Common myeloid progenitor, CD34-positive (primary cell): Measurements from ENCODE around the gene RSBN1L.
A peak's percentile ranks its signal among the peaks of the same experiment; 100 is the strongest.

ENCODE experiments used
- CTCF ChIA-PET: fragments of 350-600 bp; sonication (Branson Sonifier 250); formaldehyde crosslinking; loops from one replicate; lab custom pipeline; 2021; ENCODE audit warnings: antibody characterized with exemption; lab: Charles Lee
- POLR2A ChIA-PET: fragments of 350-600 bp; sonication (Branson Sonifier 250); formaldehyde crosslinking; loops from one replicate; lab custom pipeline; 2021; ENCODE audit warnings: antibody characterized with exemption; lab: Charles Lee
- DNase-seq, 3 donors: peaks; one replicate each; pipeline versions ENCODE4 v3.0.0 to v3.0.0-alpha.2; 2013
- H3K27ac ChIP-seq, 2 experiments: 1 replicate in 1 of 2; 2 replicates in 1 of 2; pipeline ENCODE4 v1.7.0; 2013; ENCODE audit warnings: inconsistent platforms in 2 of 2, low read length in 2 of 2, mild to moderate bottlenecking in 2 of 2, low read depth in 1 of 2, moderate library complexity in 1 of 2; ENCODE audit not compliant: severe bottlenecking in 2 of 2, insufficient read depth in 1 of 2, poor library complexity in 1 of 2
- H3K27me3 ChIP-seq, 5 experiments: replicated peaks in 2 of 5; 1 replicate in 3 of 5; 2 replicates in 2 of 5; pipeline versions ENCODE4 v1.6.1 to v1.7.0; 2013; ENCODE audit warnings: low read length in 4 of 5, mild to moderate bottlenecking in 2 of 5, moderate library complexity in 2 of 5, inconsistent platforms in 1 of 5; ENCODE audit not compliant: insufficient read depth in 5 of 5, control insufficient read depth in 4 of 5
- H3K36me3 ChIP-seq, 4 experiments: 1 replicate in 2 of 4; 2 replicates in 2 of 4; pipeline versions ENCODE4 v1.6.1 to v1.7.0; 2013; ENCODE audit warnings: low read length in 3 of 4, control low read depth in 1 of 4, mild to moderate bottlenecking in 1 of 4; ENCODE audit not compliant: control insufficient read depth in 4 of 4, insufficient read depth in 4 of 4
- H3K4me1 ChIP-seq, 4 experiments: 1 replicate in 3 of 4; 2 replicates in 1 of 4; pipeline versions ENCODE4 v1.6.1 to v1.7.1; 2013; ENCODE audit warnings: low read length in 3 of 4, mild to moderate bottlenecking in 3 of 4, control low read depth in 1 of 4, inconsistent platforms in 1 of 4, moderate library complexity in 1 of 4; ENCODE audit not compliant: control insufficient read depth in 4 of 4, insufficient read depth in 4 of 4; ENCODE audit errors: control extremely low read depth in 1 of 4
- H3K4me3 ChIP-seq, 7 experiments: 1 replicate in 4 of 7; 2 replicates in 3 of 7; pipeline versions ENCODE4 v1.5.1 to v1.7.0; 2013; ENCODE audit warnings: mild to moderate bottlenecking in 7 of 7, low read length in 6 of 7, moderate library complexity in 6 of 7, inconsistent platforms in 2 of 7, low read depth in 2 of 7, control low read depth in 1 of 7; ENCODE audit not compliant: insufficient read depth in 4 of 7, control insufficient read depth in 1 of 7; ENCODE audit errors: extremely low read depth in 1 of 7
- H3K9me3 ChIP-seq, 5 experiments: 1 replicate in 4 of 5; 2 replicates in 1 of 5; pipeline versions ENCODE4 v1.6.1 to v1.7.1; 2013; ENCODE audit warnings: low read length in 4 of 5, mild to moderate bottlenecking in 2 of 5, inconsistent platforms in 1 of 5, low read depth in 1 of 5, moderate library complexity in 1 of 5; ENCODE audit not compliant: control insufficient read depth in 4 of 5, insufficient read depth in 2 of 5; ENCODE audit errors: control extremely low read depth in 1 of 5
- WGBS: methylation state at CpG from one replicate; pipeline ENCODE4 v1.1.5; 2013; ENCODE audit not compliant: insufficient coverage; 5-methylcytosine and 5-hydroxymethylcytosine counted together

Gene RSBN1L

GRCh38 chr7:77827999-77828398 lies 131.7 kb downstream of the RSBN1L start:
- Histone ChIP-seq H3K9me3 (peaks cover 0 to 14% (median 6%) of the 10 kb centered on the region in 5 experiments), H3K4me1 (peaks cover 0 to 37% (median 7%) of the 10 kb centered on the region in 4 experiments), H3K36me3 (peaks cover 0 to 2% (median 0%) of the 10 kb centered on the region in 4 experiments), H3K27ac (no peak overlapping the region), H3K27me3 (no peaks in the 10 kb centered on the region), H3K4me3 (no peak overlapping the region)
- POLR2A ChIA-PET, result no interaction called here
- WGBS, result no CpG with 5 or more reads among the region's 2 CpGs
- CTCF ChIA-PET, result no interaction called here
- peak in 2 of 3 donors; percentile 50 to 70 for DNase-seq

- H3K9me3 ChIP-seq, result peaks cover 0 to 7% (median 5%) of the 10 kb centered on the region in 5 experiments
- H3K27me3 ChIP-seq, result no peaks in the 10 kb centered on the region
- no peak overlapping the region for H3K4me3 ChIP-seq
- POLR2A ChIA-PET, result interaction anchor here (0.9 kb wide), 1 partner anchor 10 kb away, joined by 3 read pairs; no protein-coding TSS in a partner anchor
- whole genome bisulfite sequencing, result 98% methylated on average over 7 of the region's 8 CpGs
- peaks cover 4 to 36% (median 13%) of the 10 kb centered on the region in 4 experiments for H3K4me1 ChIP-seq
- no peak overlapping the region for H3K27ac ChIP-seq
- CTCF ChIA-PET, result interaction anchor here (1.5 kb wide), 1 partner anchor 17 kb away, joined by 3 read pairs; no protein-coding TSS in a partner anchor
- no peak for DNase-seq
- peaks cover 0 to 2% (median 0%) of the 10 kb centered on the region in 4 experiments for H3K36me3 ChIP-seq
Measured at GRCh38 chr7:77830649-77831355, 134.5 kb downstream of the RSBN1L start.

DNA sequence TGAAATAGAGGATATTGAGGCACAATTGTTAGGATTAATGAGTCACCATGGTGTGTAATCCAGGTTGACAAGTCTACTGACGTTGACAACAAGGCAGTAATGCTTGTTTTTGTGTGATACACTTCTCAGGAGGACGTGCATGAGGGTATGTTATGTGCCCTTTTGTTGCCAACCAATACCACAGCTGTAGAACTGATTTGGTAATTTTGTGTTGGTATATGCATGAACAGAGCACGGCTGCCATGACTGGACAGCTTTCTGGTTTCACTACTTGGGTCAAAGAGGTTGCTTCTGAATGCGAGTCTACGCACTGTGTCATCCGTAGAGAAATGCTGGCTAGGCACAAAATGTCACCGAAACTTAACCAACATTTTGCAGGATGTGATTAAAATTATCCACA lies 135.2 kb downstream of the RSBN1L start:
- ChIA-PET POLR2A (interaction anchor here (0.6 to 0.9 kb wide), 2 partner anchors 9 to 21 kb away, joined by 3 to 4 read pairs; no protein-coding TSS in a partner anchor), CTCF (interaction anchor here (1.5 kb wide), 1 partner anchor 17 kb away, joined by 3 read pairs; no protein-coding TSS in a partner anchor)
- WGBS, result 97% methylated on average over 5 of the region's 7 CpGs
- Histone ChIP-seq H3K4me1 (peaks cover 4 to 36% (median 13%) of the 10 kb centered on the region in 4 experiments), H3K36me3 (peaks cover 0 to under 1% (median 0%) of the 10 kb centered on the region in 4 experiments), H3K9me3 (peaks cover 0 to 3% (median 2%) of the 10 kb centered on the region in 5 experiments), H3K4me3 (no peak overlapping the region), H3K27ac (no peak overlapping the region), H3K27me3 (no peaks in the 10 kb centered on the region)
- no peak for DNase-seq

- 86% methylated on average over 1 of the region's 1 CpG for WGBS
- Histone ChIP-seq H3K4me1 (peaks cover 4 to 36% (median 13%) of the 10 kb centered on the region in 4 experiments), H3K36me3 (no peaks in the 10 kb centered on the region), H3K9me3 (no peaks in the 10 kb centered on the region), H3K27ac (no peak overlapping the region), H3K4me3 (no peak overlapping the region), H3K27me3 (no peaks in the 10 kb centered on the region)
- ChIA-PET CTCF (no interaction called here), POLR2A (interaction anchor here (0.6 kb wide), 1 partner anchor 22 kb away, joined by 4 read pairs; no protein-coding TSS in a partner anchor)
- DNase-seq, result no peak
Measured at GRCh38 chr7:77831953-77832352, 135.7 kb downstream of the RSBN1L start.
